GM21576 (cell line): ENCODE data around the gene RBM14.
"Not testable (repeated sequence)": the region's sequence is repeated elsewhere in the genome, so short reads cannot be mapped to it uniquely, and the experiment has no call there.

Source experiments
- ATAC-seq: cut with Tn5 transposase; IDR thresholded peaks from one replicate; pipeline ENCODE4 v1.9.1; 2021; ENCODE audit warnings: mild to moderate bottlenecking, moderate library complexity; ENCODE audit not compliant: unreplicated experiment

RBM14 gene, protein sequence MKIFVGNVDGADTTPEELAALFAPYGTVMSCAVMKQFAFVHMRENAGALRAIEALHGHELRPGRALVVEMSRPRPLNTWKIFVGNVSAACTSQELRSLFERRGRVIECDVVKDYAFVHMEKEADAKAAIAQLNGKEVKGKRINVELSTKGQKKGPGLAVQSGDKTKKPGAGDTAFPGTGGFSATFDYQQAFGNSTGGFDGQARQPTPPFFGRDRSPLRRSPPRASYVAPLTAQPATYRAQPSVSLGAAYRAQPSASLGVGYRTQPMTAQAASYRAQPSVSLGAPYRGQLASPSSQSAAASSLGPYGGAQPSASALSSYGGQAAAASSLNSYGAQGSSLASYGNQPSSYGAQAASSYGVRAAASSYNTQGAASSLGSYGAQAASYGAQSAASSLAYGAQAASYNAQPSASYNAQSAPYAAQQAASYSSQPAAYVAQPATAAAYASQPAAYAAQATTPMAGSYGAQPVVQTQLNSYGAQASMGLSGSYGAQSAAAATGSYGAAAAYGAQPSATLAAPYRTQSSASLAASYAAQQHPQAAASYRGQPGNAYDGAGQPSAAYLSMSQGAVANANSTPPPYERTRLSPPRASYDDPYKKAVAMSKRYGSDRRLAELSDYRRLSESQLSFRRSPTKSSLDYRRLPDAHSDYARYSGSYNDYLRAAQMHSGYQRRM

DNA sequence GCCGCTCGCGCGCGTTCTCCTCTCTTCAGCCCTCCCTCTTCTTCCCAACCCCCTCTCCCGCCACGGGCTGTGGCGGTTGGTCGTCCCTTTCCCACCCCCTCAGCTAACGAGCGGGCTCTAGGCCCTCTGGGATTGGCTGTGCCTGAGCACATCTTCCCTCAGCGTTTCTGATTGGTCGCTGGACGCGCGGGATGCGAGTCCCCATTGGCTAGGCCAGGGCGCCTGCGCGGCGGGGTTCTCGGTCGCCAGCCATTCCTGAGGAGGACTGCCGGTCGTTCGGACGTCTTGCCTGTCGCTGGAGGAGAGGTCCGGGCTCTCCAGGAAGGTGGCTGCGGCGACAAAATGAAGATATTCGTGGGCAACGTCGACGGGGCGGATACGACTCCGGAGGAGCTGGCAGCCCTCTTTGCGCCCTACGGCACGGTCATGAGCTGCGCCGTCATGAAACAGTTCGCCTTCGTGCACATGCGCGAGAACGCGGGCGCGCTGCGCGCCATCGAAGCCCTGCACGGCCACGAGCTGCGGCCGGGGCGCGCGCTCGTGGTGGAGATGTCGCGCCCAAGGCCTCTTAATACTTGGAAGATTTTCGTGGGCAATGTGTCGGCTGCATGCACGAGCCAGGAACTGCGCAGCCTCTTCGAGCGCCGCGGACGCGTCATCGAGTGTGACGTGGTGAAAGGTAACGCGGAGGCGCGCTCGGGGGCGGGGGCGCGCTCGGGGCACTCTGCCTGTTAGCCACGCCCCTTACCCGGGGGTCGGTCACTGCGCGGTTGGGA is at the start of gene RBM14:
RBM14 (plus strand) TSS at position 252 of the 776 bp plus-strand sequence; CDS start at position 343, 91 bp downstream.
- peak; percentile 84 for ATAC-seq

DNA sequence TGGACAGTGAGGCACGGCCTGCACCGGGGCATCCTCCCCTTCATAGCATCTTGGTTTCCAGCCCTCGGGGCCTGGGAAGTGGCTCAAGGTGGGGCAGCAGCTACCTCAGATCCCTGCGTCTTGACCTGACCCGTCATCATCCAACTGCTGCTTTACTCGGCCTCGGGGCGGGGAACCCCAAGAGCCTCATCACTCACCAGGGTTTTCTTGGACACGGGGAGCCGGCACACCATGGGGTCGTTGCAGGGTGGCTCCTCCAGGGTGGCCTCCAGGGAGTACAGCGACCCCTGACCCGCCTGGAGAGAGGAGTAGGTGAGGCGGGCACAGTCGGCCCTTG is 48.7 kb upstream of the RBM14 start:
- ATAC-seq, result no peak

DNA sequence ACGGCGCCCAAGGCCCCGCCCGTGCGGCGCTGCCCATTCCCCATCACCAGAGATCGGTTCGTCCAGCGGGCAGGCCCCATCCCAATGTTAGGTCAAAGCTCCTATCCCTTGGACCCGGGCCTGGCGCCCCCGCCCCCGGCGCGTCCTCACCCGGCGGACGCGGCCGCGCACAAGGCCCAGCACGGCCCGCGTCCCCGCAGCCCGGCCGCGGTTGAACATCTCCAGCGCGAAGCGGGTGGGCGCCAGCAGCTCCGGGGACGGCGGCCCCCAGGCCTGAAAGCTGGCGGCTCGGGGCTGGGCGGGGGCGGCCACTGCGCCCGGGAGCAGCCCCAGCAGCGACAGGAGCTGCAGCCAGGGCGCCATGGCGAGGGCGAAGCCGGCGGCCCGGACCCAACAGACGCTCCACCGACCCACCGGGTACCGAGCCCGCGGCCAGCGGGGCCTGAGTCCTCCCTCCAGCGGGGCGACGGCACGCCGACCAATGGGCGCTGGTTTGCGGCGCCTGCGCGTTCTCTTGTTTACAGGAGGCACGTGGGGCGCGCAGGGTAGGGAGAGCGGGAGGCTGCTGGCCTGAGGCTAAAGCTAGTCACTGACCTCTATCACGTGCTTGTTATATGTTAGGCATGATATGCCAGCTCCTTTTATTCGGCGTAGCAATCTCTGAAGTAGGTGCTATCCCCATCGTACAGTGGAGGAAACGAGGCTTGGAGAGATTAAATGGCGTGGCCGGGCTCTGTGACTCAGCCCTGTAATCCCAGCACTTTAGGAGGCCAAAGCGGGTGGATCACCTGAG is 48.1 kb upstream of the RBM14 start, which contains the start of gene CTSF:
CTSF (minus strand) TSS at position 483 of the 793 bp plus-strand sequence; CDS start at position 363, 120 bp downstream.
- ATAC-seq, result no peak

DNA sequence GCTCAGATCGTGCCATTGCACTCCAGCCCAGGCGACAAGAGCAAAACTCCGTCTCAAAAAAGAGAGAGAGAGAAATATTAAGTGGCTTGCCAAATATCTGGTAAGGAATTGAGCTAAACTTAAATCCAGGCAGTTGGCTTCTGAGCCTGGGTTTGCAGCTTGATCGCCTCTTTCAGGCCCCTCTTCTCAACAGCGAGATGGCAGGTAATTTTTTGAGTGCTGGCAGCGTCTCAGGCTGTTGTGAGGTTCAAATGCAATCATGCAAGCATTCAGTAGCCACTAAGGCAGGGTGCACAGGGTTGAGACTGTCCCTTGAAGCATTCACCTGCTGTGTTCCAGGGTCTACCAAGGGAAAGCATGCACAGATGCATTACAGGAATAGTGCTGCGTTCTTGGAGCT is 47.4 kb upstream of the RBM14 start:
- ATAC-seq, result no peak

DNA sequence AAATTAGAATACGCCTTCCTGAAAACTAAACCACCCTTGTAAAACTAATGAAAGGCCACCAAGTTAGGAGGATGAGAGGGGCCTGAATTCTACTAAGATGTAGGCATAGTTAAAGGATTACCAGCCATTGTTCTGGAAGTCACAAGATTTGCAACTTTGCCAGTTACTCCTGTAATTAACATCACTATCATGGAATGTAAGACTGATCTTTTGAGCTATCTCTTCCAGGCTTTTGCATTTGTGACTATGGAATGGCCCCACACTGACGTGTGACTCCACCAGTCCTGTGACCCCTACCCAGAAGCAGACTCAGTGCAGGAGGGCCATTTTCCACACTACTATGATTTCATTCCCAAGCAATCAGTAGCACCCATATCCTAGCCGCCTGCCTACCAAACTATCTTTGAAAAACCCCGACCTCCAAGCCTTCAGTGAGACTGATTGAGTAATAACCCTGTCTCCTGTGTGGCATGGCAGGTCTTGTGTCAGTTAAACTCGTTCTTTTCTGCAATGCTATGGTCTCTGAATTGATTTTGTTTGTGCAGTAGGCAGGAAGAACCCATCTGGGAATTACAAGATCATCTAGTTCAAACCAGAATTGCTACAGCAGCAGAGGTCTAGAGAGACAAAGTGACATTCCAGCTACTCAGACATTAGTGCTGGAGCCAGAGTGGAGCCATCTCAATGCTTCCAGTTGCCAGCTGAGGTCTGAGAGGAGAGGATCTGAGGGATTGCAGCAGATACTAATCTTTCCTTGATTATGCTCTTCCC is 46.2 kb upstream of the RBM14 start:
- no peak for ATAC-seq

DNA sequence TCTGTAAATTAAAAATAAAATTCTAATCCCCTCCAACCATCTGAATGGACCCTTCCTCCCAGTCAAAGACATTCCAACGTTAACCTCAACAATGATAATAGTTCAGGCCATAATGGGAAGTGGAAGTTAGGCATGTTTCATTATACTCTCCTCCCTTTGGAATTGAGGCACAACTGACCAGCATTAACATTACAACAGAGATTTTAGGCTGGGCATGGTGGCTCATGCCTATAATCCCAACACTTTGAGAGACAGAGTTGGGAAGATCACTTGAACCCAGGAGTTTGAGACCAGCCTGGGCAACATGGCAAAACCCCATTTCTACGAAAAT is 45.6 kb upstream of the RBM14 start:
- no peak for ATAC-seq

DNA sequence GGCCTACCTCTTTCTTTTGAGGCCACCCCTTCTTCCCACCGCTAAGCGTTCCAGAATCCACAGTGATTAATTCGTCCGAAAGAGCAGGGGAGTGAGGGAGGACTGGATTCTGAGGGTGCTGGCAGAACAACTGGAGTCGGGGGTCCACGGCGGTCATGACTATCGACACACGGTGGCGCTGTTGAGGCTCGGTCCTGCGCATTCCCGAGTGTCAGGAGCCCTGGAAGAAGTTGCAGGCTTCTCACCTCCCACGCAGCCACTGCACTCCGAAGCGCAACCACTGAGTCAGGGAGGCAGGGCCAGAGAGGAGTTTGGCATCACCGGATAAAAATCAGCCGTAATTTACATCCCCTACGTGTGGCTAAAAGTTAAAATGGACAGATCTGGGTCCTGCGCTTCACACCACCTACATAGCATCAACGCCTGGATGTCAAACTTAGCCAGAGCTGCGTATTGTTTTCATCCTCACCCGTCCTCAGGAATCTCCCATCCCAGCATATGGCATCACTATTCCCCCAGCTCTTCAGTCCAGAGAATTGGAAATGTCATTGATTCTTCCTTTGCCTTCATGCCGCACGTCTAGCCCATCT is 37.3 kb upstream of the RBM14 start:
- ATAC-seq, result no peak

DNA sequence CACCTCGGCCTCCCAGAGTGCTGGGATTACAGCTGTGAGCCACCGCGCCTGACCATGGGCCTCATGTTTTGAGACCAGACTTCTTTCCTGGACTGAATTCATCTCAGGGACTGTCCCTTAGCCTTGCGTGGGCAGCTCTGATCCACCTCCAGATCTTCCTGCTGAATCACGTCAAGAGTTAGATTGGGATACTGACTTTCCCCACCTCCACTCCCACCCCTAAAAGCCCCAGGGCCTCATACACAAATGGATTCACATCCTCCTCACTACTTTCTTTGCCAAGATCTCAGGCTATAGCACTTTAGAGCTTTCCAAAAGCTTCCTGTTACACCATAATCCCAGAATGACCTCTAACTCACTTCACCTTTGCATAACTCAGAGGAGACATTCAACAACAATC is 35.6 kb upstream of the RBM14 start:
- ATAC-seq, result no peak

DNA sequence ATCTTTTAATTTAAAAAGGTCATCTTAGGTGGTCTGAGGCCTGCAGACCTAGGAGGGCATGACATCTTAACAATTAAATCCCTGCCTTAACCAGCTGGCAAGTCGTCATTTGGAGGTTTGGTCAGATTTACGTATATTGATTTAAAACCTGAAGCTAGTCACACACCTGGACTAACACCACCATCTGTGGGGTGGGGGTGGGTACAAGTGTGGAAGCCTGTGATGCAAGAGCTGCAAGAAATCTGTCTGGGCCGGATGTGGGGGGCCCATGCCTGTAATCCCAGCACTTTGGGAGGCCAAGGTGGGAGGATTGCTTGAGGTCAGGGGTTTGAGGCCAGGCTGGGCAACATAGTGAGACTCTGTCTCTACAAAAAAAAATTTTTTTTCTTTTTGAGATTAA is 35.2 kb upstream of the RBM14 start:
- ATAC-seq, result no peak

DNA sequence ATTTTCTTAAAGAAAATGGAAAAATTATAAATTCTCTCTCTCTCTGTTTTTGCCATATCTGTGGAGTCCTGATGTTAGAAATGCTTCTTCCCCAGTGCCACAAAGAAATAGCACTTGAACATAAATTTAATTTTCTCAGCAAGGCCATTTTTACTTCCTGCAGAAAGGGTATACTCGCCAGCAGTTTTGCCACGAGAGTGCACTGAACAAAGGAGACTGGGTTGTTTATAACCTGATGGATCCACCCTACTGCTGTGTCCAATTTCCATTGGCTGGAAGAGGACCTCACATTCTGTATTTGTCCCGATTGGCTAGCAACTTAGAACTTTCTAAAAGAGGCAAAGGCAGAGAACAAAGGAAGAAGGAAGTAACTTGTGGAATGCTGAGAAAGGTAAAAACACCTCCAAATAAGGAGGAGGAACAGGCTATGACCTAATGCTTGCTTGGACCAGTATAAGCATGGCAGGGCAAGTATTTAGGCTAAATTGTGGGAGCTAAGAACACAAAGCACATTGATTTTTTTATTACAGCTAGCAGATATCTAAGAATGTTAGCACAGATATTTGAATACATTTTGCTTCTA is 33.8 kb upstream of the RBM14 start:
- ATAC-seq, result not testable (repeated sequence)

DNA sequence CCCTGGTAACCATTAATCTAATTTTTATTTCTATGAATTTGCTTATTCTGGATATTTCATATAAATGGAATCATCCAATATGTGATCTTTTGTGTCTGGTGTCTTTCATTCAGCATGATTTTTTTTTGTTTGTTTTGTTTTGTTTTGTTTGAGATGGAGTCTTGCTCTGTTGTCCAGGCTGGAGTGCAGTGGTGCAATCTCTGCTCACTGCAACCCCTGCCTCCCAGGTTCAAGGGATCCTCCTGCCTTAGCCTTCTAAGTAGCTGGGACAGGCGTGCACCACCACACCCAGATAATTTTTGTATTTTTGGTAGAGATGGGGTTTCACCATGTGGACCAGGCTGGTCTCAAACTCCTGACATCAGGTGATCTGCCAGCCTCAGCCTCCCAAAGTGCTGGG is 31.0 kb upstream of the RBM14 start:
- ATAC-seq, result not testable (repeated sequence)

DNA sequence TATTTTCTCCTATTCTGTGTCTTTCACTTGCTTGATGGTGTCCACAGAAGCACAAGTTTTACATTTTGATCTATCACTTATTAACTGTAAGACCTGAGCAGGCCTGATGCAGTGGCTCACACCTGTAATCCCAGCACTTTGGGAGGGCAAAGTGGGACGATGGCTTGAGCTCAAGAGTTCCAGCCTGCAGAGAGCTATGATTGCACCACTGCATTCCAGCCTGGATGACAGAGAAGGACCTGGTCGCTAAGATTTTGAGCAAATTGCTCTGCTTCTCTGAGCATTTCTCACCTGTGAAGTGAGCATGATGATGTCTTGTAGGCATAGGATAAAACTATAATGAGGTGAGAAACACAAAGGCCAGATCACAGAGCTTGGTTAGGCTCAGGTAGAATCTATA is 30.3 kb upstream of the RBM14 start:
- ATAC-seq, result no peak

DNA sequence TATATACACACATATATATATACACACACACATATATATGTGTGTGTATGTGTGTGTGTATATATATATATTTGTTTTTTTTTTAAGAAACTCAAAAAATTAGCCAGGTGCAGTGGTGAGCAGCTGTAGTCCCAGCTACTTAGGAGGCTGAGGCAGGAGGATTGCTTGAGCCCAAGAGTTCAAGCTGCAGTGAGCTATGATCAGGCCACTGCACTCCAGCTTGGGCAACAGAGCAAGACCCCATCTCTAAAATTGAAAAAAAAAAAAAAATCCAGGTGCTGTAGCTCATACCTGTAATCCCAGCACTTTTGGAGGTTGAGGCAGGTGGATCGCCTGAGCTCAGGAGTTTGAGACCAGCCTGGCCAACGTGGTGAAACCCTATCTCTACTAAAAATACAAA is 27.1 kb upstream of the RBM14 start:
- not testable (repeated sequence) for ATAC-seq

DNA sequence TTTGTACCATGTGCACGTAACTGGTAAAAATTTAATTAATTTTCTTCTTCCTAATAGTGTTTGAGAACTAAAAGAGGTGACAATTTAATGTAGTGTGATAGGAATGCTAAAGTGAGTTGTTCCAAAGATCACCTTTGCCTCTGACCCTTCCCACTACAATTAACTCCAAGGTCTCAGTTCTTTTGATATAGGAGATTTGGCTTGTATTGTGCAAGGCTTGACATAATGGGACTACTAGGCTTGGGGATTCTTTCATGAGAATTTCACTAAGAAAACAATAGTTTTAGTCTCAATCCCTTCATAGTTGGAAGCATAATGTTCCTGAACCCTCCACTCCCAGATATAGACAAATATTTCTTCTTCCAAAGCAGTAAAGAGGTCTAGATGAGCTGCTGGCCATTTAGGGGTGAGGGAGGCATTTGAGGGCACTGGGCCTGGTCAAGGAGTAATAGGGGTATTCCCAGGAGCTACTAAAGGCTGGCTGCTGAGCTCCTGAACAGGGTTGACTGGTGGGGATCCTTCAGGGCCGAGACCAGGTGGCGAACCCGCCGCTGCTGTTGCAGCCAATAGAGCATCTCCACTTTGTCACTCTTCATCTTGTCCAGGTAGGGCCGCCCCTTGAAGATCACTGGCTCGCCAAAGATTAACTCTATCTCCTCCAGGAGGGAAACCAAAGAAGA is 26.3 kb upstream of the RBM14 start:
- no peak for ATAC-seq

DNA sequence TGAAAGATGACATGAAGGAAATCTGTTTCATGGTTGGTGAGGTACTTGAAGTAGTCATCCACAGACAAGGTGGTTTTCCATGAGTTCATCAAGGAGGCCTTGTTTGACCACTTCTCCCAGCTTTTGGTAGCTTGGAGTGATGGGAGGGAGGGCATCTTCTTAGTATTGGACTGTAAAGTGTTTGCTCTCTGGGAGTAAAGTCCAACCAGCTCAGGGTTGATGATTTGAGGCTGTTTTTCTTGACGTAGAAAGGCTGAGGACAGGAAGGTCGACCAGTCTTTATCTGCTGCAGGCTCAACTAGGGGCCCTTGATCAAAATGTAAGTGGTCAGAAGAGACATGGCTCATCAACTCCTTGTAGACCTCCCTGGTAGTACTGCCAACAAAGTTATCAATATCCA is 25.3 kb upstream of the RBM14 start:
- no peak for ATAC-seq

DNA sequence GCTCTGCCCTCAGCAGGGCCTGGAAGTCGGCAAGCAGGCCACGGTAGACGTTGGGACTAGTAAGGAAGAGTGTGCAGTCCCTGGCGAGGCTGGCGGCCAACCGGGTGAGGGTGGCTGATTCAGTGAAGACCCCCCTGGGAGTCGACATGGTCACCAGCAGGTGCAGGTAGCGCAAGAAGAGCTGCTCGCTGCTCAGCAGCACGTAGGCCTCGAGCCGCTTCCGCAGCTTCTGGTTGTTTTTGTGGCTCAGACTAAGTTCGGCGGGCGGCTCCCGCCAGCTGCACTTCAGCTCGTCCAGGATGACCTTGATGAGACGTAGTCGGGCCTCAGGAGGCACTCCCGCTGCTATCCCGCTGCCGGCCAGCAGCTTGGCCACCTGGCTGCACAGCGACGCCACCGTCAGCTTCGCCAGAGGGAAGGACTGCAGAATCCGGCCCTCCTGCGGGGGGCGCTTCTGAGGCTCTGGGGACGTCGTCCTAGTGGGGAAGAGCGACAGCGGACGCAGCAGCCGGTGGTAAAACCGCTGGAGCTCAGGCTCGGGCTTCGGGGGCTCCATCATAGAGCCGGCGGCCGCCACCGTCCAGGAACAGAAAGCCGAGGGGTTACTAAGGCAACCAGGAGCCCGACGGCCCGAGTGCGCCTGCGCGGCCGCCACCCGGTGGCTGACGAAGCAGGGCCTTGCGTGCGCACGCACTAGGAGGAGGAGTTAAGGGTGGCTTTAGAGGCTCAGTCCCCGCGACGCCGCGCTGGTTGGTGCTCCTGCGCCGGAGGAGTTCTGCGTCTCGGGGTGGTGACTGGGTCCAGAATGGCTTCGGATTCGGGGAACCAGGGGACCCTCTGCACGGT is 23.8 kb upstream of the RBM14 start, which contains the start of the genes CCDC87 and CCS:
CCDC87 (minus strand) TSS at position 607 of the 846 bp plus-strand sequence; CDS start at position 559, 48 bp downstream.
CCS (plus strand) TSS at position 729 of the 846 bp plus-strand sequence; CDS start at position 806, 77 bp downstream.
- ATAC-seq, result peak; percentile 80

DNA sequence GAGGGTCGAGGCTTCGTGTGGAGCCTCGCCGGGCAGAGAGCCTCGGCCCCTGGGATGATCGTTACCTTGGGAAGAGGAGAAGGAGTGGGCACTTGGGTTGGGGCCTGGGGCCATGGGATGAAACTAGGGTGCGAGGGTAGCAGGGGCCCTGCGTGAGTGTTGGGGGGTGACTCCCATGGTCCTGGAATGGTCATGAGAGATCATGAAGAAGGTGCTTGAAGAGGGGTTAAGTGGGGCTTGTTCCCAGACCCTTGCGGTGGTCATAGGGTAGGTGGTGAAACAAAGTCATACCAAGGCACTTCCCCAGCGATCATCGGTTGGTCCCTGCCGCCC is 23.2 kb upstream of the RBM14 start:
- ATAC-seq, result no peak

DNA sequence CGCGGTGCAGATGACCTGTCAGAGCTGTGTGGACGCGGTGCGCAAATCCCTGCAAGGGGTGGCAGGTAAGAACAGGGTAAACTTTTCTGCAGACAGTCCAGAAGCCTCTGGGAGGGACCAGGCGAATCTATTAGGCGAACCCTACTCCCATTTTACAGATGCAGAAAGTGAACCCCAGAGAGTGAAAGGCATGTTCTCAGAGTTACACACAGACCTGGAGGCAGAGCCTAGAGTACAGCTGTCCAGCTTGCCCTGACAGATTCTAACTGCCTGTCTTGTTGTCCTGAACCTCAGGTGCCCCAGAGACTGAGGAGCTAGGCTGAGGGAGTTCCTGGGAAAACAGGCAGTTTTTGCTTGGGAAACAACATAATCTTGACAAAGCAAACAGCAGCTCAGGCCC is 22.8 kb upstream of the RBM14 start:
- no peak for ATAC-seq
